B cell (primary cell): Measurements from ENCODE around the gene DGKB. TPM values are rescaled to one million over a fixed set of nuclear protein-coding genes. Genes with fewer than 3 reads are reported as not detected.

Source experiments
- ATAC-seq: fragments of 200-7000 bp; cut with Tn5 transposase; one replicate; pipeline ENCODE4 v1.10.0; 2021; ENCODE audit warnings: low read depth, mild to moderate bottlenecking, moderate number of reproducible peaks, moderate library complexity
- CTCF ChIA-PET: fragments of 350-600 bp; sonication (Branson Sonifier 250); formaldehyde crosslinking; loops from one replicate; lab custom pipeline; 2021; ENCODE audit warnings: antibody characterized with exemption, inconsistent platforms; lab: Charles Lee
- POLR2A ChIA-PET: fragments of 350-600 bp; sonication (Branson Sonifier 250); formaldehyde crosslinking; loops from one replicate; lab custom pipeline; 2021; ENCODE audit warnings: antibody characterized with exemption; lab: Charles Lee
- DNase-seq: peaks from one replicate; pipeline ENCODE4 v3.0.0; 2013
- H2AFZ ChIP-seq: 2 replicates; pipeline ENCODE4 v1.6.1; 2012; ENCODE audit warnings: mild to moderate bottlenecking, low read depth, low read length; ENCODE audit not compliant: insufficient read depth, poor library complexity, severe bottlenecking
- H3K27ac ChIP-seq, 2 donors: 1 replicate in 1 of 2; 2 replicates in 1 of 2; pipeline ENCODE4 v1.5.1; 2012 to 2013; ENCODE audit warnings: low read length in 2 of 2, mild to moderate bottlenecking in 2 of 2, moderate library complexity in 1 of 2
- H3K27me3 ChIP-seq, 4 experiments: fragments of 200-600 bp in 1 of 4; sonication (generic) in 1 of 4; replicated peaks in 1 of 4; 1 replicate in 2 of 4; 2 replicates in 2 of 4; pipeline versions ENCODE4 v1.6.1 to v1.7.0; 2013 to 2016; ENCODE audit warnings: low read length in 3 of 4, mild to moderate bottlenecking in 2 of 4, mixed read lengths in 1 of 4, moderate library complexity in 1 of 4; ENCODE audit not compliant: insufficient read depth in 4 of 4, control insufficient read depth in 3 of 4; ENCODE audit errors: control extremely low read depth in 1 of 4
- H3K36me3 ChIP-seq, 2 experiments: replicated peaks in 1 of 2; 1 replicate in 1 of 2; 2 replicates in 1 of 2; pipeline versions ENCODE4 v1.6.1 to v1.7.1; 2013; ENCODE audit warnings: low read length in 1 of 2; ENCODE audit not compliant: insufficient read depth in 2 of 2, control insufficient read depth in 1 of 2; ENCODE audit errors: control extremely low read depth in 1 of 2, extremely low read depth in 1 of 2
- H3K4me1 ChIP-seq, 2 donors: fragments of 200-600 bp in 1 of 2; sonication (generic) in 1 of 2; 1 replicate in 1 of 2; 2 replicates in 1 of 2; pipeline versions ENCODE4 v1.5.1 to v1.6.1; 2013 to 2017; ENCODE audit warnings: low read length in 2 of 2; ENCODE audit not compliant: control insufficient read depth in 2 of 2, insufficient read depth in 2 of 2
- H3K4me2 ChIP-seq: replicated peaks from 2 replicates; pipeline ENCODE3; 2012; ENCODE audit warnings: mild to moderate bottlenecking, low read depth, low read length; ENCODE audit not compliant: poor library complexity, severe bottlenecking
- H3K4me3 ChIP-seq, 5 experiments: fragments of 200-600 bp in 1 of 5; sonication (generic) in 1 of 5; 1 replicate in 3 of 5; 2 replicates in 2 of 5; pipeline versions ENCODE4 v1.5.1 to v1.7.0; 2011 to 2016; ENCODE audit warnings: low read length in 4 of 5, mild to moderate bottlenecking in 4 of 5, low read depth in 2 of 5, control low read depth in 1 of 5, moderate library complexity in 1 of 5; ENCODE audit not compliant: insufficient read depth in 1 of 5; ENCODE audit errors: control extremely low read depth in 1 of 5, extremely low read depth in 1 of 5
- H3K79me2 ChIP-seq: fragments of 200-600 bp; sonication (generic); one replicate; pipeline ENCODE4 v1.6.0; 2016; ENCODE audit warnings: low read length; ENCODE audit not compliant: control insufficient read depth, insufficient read depth
- H3K9ac ChIP-seq: fragments of 200-600 bp; sonication (generic); 2 replicates; pipeline ENCODE4 v1.6.1; 2017; ENCODE audit warnings: mild to moderate bottlenecking, low read length, moderate library complexity
- H3K9me3 ChIP-seq, 3 donors: one replicate each; pipeline versions ENCODE4 v1.6.1 to v1.7.1; 2013; ENCODE audit warnings: low read length in 2 of 3; ENCODE audit not compliant: control insufficient read depth in 2 of 3, insufficient read depth in 1 of 3; ENCODE audit errors: control extremely low read depth in 1 of 3
- H4K20me1 ChIP-seq: 2 replicates; pipeline ENCODE4 v1.6.0; 2012; ENCODE audit warnings: mild to moderate bottlenecking, low read length; ENCODE audit not compliant: insufficient read depth, control insufficient read depth, poor library complexity, severe bottlenecking
- H3K27ac Mint-ChIP-seq: one replicate; pipeline ENCODE4 v1.8.0; 2021; ENCODE audit warnings: mixed read lengths
- H3K27me3 Mint-ChIP-seq: one replicate; pipeline ENCODE4 v1.8.0; 2021; ENCODE audit warnings: mixed read lengths
- H3K4me1 Mint-ChIP-seq: one replicate; pipeline ENCODE4 v1.8.0; 2021; ENCODE audit warnings: mixed read lengths
- H3K4me3 Mint-ChIP-seq: one replicate; pipeline ENCODE4 v1.8.0; 2021; ENCODE audit warnings: mixed read lengths
- H3K9me3 Mint-ChIP-seq: one replicate; pipeline ENCODE4 v1.8.0; 2022; ENCODE audit warnings: mixed read lengths; ENCODE audit not compliant: insufficient read depth
- CTCF ChIP-seq: fragments of 200-600 bp; IDR thresholded peaks from one replicate; pipeline ENCODE4 v1.8.0; 2022; ENCODE audit warnings: antibody characterized with exemption, mild to moderate bottlenecking
- EZH2 ChIP-seq: IDR thresholded peaks from 2 replicates; pipeline ENCODE4 v1.6.1; 2012; ENCODE audit warnings: borderline replicate concordance, low read depth, mild to moderate bottlenecking, moderate library complexity, low read length; ENCODE audit not compliant: insufficient read depth, poor library complexity, severe bottlenecking
- WGBS: methylation state at CpG from one replicate; pipeline ENCODE4 v1.1.5; 2013; ENCODE audit warnings: missing lambda C conversion rate; ENCODE audit not compliant: insufficient coverage; 5-methylcytosine and 5-hydroxymethylcytosine counted together
- intact Hi-C: fragments of 100-400 bp; cut with micrococcal nuclease; formaldehyde crosslinking; loops from one replicate; pipeline ENCODE4 v1.10.0; 2022
- polyA plus RNA-seq: library from polyadenylated mRNA; depleted of rRNA; stranded (reverse); fragments of >200 nt; gene quantifications from 2 replicates; pipeline ENCODE4 v1.2.3, GENCODE V29; 2012
- total RNA-seq, 2 donors: library from RNA; stranded (reverse); fragments of 120-200 nt in 1 of 2; gene quantifications; 1 replicate in 1 of 2; 2 replicates in 1 of 2; pipeline versions ENCODE4 v1.2.3 to v1.2.4, GENCODE V29; 2013 to 2022

Gene DGKB
- total and polyA plus RNA-seq, 2 donors (not counting 1 experiment from before 2014, with no cell fraction given): not detected

- ChIA-PET POLR2A (no interaction called here), CTCF (no interaction called here)
- WGBS: 99% methylated on average over 7 of the region's 10 CpGs
Observed at GRCh38 chr7:14184292-14184864, 718.2 kb downstream of the DGKB start.

GRCh38 chr7:14179781-14180180 lies 722.8 kb downstream of the DGKB start:
- no peaks in the 10 kb centered on the region for H3K79me2 ChIP-seq
- H4K20me1 ChIP-seq: no peaks in the 10 kb centered on the region
- ChIA-PET POLR2A (no interaction called here), CTCF (no interaction called here)
- H3K27me3 Mint-ChIP-seq: no peaks in the 10 kb centered on the region
- no peaks in the 10 kb centered on the region for H3K4me1 Mint-ChIP-seq
- H3K27ac ChIP-seq: no peak overlapping the region
- 89% methylated on average over 3 of the region's 6 CpGs for WGBS
- no peak overlapping the region for H3K4me3 Mint-ChIP-seq
- intact Hi-C loops: no loop called here
- H3K4me2 ChIP-seq: no peak overlapping the region
- no peak overlapping the region for H2AFZ ChIP-seq
- no peak for ATAC-seq
- H3K27me3 ChIP-seq: no peaks in the 10 kb centered on the region
- no peak overlapping the region for H3K9ac ChIP-seq
- peaks cover 0 to 11% (median 0%) of the 10 kb centered on the region in 3 donors for H3K9me3 ChIP-seq
- H3K4me1 ChIP-seq: no peaks in the 10 kb centered on the region
- no peak for TF ChIP-seq EZH2
- no peak for TF ChIP-seq CTCF
- H3K9me3 Mint-ChIP-seq: no peaks in the 10 kb centered on the region
- DNase-seq: no peak
- no peak overlapping the region for H3K27ac Mint-ChIP-seq
- no peak overlapping the region for H3K4me3 ChIP-seq
- H3K36me3 ChIP-seq: no peaks in the 10 kb centered on the region

More at GRCh38 chr7:14184292-14184864, 718.2 kb downstream of the DGKB start:
- no peaks in the 10 kb centered on the region for H3K27me3 ChIP-seq
- peaks cover 0 to 15% (median 0%) of the 10 kb centered on the region in 3 donors for H3K9me3 ChIP-seq
- H3K27ac ChIP-seq: no peak overlapping the region
- H3K36me3 ChIP-seq: no peaks in the 10 kb centered on the region
- no peaks in the 10 kb centered on the region for H3K27me3 Mint-ChIP-seq
- no peak overlapping the region for H3K9ac ChIP-seq
- H3K4me3 Mint-ChIP-seq: no peak overlapping the region
- no peaks in the 10 kb centered on the region for H3K4me1 Mint-ChIP-seq
- TF ChIP-seq EZH2 (no peak), CTCF (no peak)
- H3K4me3 ChIP-seq: no peak overlapping the region
- no peaks in the 10 kb centered on the region for H3K79me2 ChIP-seq
- H3K4me1 ChIP-seq: no peaks in the 10 kb centered on the region
- H2AFZ ChIP-seq: no peak overlapping the region
- H3K4me2 ChIP-seq: no peak overlapping the region
- ATAC-seq (no peak), DNase-seq (no peak)
- no peak overlapping the region for H3K27ac Mint-ChIP-seq
- intact Hi-C loops: no loop called here
- H3K9me3 Mint-ChIP-seq: peaks cover 5% of the 10 kb centered on the region
- no peaks in the 10 kb centered on the region for H4K20me1 ChIP-seq
